ENCODE results near the gene KPTN.

KPTN gene

GRCh38 chr19:47470447-47471195, 13.4 kb downstream of the KPTN start:
- H3K9me3 ChIP-seq (ENCODE audit: control insufficient read depth in 2 of 2, low read length in 2 of 2): no peaks in the 10 kb centered on the region
- no peak overlapping the region for H3K9ac ChIP-seq (ENCODE audit: low read depth in 1 of 2, low read length in 2 of 2)
- H3K27me3 ChIP-seq (ENCODE audit: control insufficient read depth in 2 of 2, insufficient read depth in 2 of 2, low read length in 2 of 2): peaks cover 23 to 31% of the 10 kb centered on the region in 2 donors
- H3K4me1 ChIP-seq (ENCODE audit: control insufficient read depth in 2 of 2, insufficient read depth in 2 of 2, low read length in 2 of 2): no peaks in the 10 kb centered on the region
- no peaks in the 10 kb centered on the region for H3K36me3 ChIP-seq (ENCODE audit: control insufficient read depth in 2 of 2, insufficient read depth in 2 of 2, low read length in 2 of 2)
- no peak overlapping the region for H3K27ac ChIP-seq (ENCODE audit: low read depth in 2 of 2, low read length in 2 of 2)
- no peak overlapping the region for H3K4me3 ChIP-seq (ENCODE audit: low read length in 2 of 2)

GRCh38 chr19:47469719-47470118, 14.3 kb downstream of the KPTN start:
- Histone ChIP-seq H3K36me3 (ENCODE audit: control insufficient read depth in 2 of 2, insufficient read depth in 2 of 2, low read length in 2 of 2) (no peaks in the 10 kb centered on the region), H3K4me1 (ENCODE audit: control insufficient read depth in 2 of 2, insufficient read depth in 2 of 2, low read length in 2 of 2) (no peaks in the 10 kb centered on the region), H3K27ac (ENCODE audit: low read depth in 2 of 2, low read length in 2 of 2) (no peak overlapping the region), H3K4me3 (ENCODE audit: low read length in 2 of 2) (no peak overlapping the region), H3K9ac (ENCODE audit: low read depth in 1 of 2, low read length in 2 of 2) (no peak overlapping the region), H3K9me3 (ENCODE audit: control insufficient read depth in 2 of 2, low read length in 2 of 2) (no peaks in the 10 kb centered on the region), H3K27me3 (ENCODE audit: control insufficient read depth in 2 of 2, insufficient read depth in 2 of 2, low read length in 2 of 2) (peaks cover 23 to 35% of the 10 kb centered on the region in 2 donors)

GRCh38 chr19:47469363-47469700, 14.7 kb downstream of the KPTN start:
- Histone ChIP-seq H3K27me3 (ENCODE audit: control insufficient read depth in 2 of 2, insufficient read depth in 2 of 2, low read length in 2 of 2) (peaks cover 23 to 35% of the 10 kb centered on the region in 2 donors), H3K36me3 (ENCODE audit: control insufficient read depth in 2 of 2, insufficient read depth in 2 of 2, low read length in 2 of 2) (no peaks in the 10 kb centered on the region), H3K9me3 (ENCODE audit: control insufficient read depth in 2 of 2, low read length in 2 of 2) (no peaks in the 10 kb centered on the region), H3K27ac (ENCODE audit: low read depth in 2 of 2, low read length in 2 of 2) (no peak overlapping the region), H3K9ac (ENCODE audit: low read depth in 1 of 2, low read length in 2 of 2) (no peak overlapping the region), H3K4me1 (ENCODE audit: control insufficient read depth in 2 of 2, insufficient read depth in 2 of 2, low read length in 2 of 2) (no peaks in the 10 kb centered on the region), H3K4me3 (ENCODE audit: low read length in 2 of 2) (no peak overlapping the region)

- Histone ChIP-seq H3K9me3 (ENCODE audit: control insufficient read depth in 2 of 2, low read length in 2 of 2) (no peaks in the 10 kb centered on the region), H3K27me3 (ENCODE audit: control insufficient read depth in 2 of 2, insufficient read depth in 2 of 2, low read length in 2 of 2) (peaks cover 23 to 35% of the 10 kb centered on the region in 2 donors), H3K36me3 (ENCODE audit: control insufficient read depth in 2 of 2, insufficient read depth in 2 of 2, low read length in 2 of 2) (no peaks in the 10 kb centered on the region), H3K4me1 (ENCODE audit: control insufficient read depth in 2 of 2, insufficient read depth in 2 of 2, low read length in 2 of 2) (no peaks in the 10 kb centered on the region), H3K27ac (ENCODE audit: low read depth in 2 of 2, low read length in 2 of 2) (no peak overlapping the region), H3K4me3 (ENCODE audit: low read length in 2 of 2) (no peak overlapping the region), H3K9ac (ENCODE audit: low read depth in 1 of 2, low read length in 2 of 2) (no peak overlapping the region)
Measured at GRCh38 chr19:47467914-47468313, 16.1 kb downstream of the KPTN start.

GRCh38 chr19:47465957-47466356, 18.1 kb downstream of the KPTN start:
- H3K27me3 ChIP-seq (ENCODE audit: control insufficient read depth in 2 of 2, insufficient read depth in 2 of 2, low read length in 2 of 2): peaks cover 17 to 27% of the 10 kb centered on the region in 2 donors
- no peaks in the 10 kb centered on the region for H3K36me3 ChIP-seq (ENCODE audit: control insufficient read depth in 2 of 2, insufficient read depth in 2 of 2, low read length in 2 of 2)
- no peak overlapping the region for H3K27ac ChIP-seq (ENCODE audit: low read depth in 2 of 2, low read length in 2 of 2)
- no peaks in the 10 kb centered on the region for H3K9me3 ChIP-seq (ENCODE audit: control insufficient read depth in 2 of 2, low read length in 2 of 2)
- H3K4me3 ChIP-seq (ENCODE audit: low read length in 2 of 2): no peak overlapping the region
- H3K4me1 ChIP-seq (ENCODE audit: control insufficient read depth in 2 of 2, insufficient read depth in 2 of 2, low read length in 2 of 2): no peaks in the 10 kb centered on the region
- no peak overlapping the region for H3K9ac ChIP-seq (ENCODE audit: low read depth in 1 of 2, low read length in 2 of 2)

- Histone ChIP-seq H3K9ac (ENCODE audit: low read depth in 1 of 2, low read length in 2 of 2) (no peak overlapping the region), H3K4me1 (ENCODE audit: control insufficient read depth in 2 of 2, insufficient read depth in 2 of 2, low read length in 2 of 2) (no peaks in the 10 kb centered on the region), H3K36me3 (ENCODE audit: control insufficient read depth in 2 of 2, insufficient read depth in 2 of 2, low read length in 2 of 2) (no peaks in the 10 kb centered on the region), H3K4me3 (ENCODE audit: low read length in 2 of 2) (no peak overlapping the region), H3K27me3 (ENCODE audit: control insufficient read depth in 2 of 2, insufficient read depth in 2 of 2, low read length in 2 of 2) (peaks cover 14 to 20% of the 10 kb centered on the region in 2 donors), H3K27ac (ENCODE audit: low read depth in 2 of 2, low read length in 2 of 2) (no peak overlapping the region), H3K9me3 (ENCODE audit: control insufficient read depth in 2 of 2, low read length in 2 of 2) (no peaks in the 10 kb centered on the region)
Measured at GRCh38 chr19:47464675-47465419, 19.2 kb downstream of the KPTN start.

- H3K36me3 ChIP-seq (ENCODE audit: control insufficient read depth in 2 of 2, insufficient read depth in 2 of 2, low read length in 2 of 2): no peaks in the 10 kb centered on the region
- no peak overlapping the region for H3K9ac ChIP-seq (ENCODE audit: low read depth in 1 of 2, low read length in 2 of 2)
- no peak overlapping the region for H3K4me3 ChIP-seq (ENCODE audit: low read length in 2 of 2)
- no peaks in the 10 kb centered on the region for H3K4me1 ChIP-seq (ENCODE audit: control insufficient read depth in 2 of 2, insufficient read depth in 2 of 2, low read length in 2 of 2)
- H3K27me3 ChIP-seq (ENCODE audit: control insufficient read depth in 2 of 2, insufficient read depth in 2 of 2, low read length in 2 of 2): peaks cover 18 to 33% of the 10 kb centered on the region in 2 donors
- H3K27ac ChIP-seq (ENCODE audit: low read depth in 2 of 2, low read length in 2 of 2): no peak overlapping the region
- no peaks in the 10 kb centered on the region for H3K9me3 ChIP-seq (ENCODE audit: control insufficient read depth in 2 of 2, low read length in 2 of 2)
Measured at GRCh38 chr19:47461876-47462275, 22.1 kb downstream of the KPTN start.

- no peak overlapping the region for H3K27ac ChIP-seq (ENCODE audit: low read depth in 2 of 2, low read length in 2 of 2)
- H3K4me1 ChIP-seq (ENCODE audit: control insufficient read depth in 2 of 2, insufficient read depth in 2 of 2, low read length in 2 of 2): no peaks in the 10 kb centered on the region
- H3K9me3 ChIP-seq (ENCODE audit: control insufficient read depth in 2 of 2, low read length in 2 of 2): peaks cover 9% of the 10 kb centered on the region in 2 donors
- H3K4me3 ChIP-seq (ENCODE audit: low read length in 2 of 2): no peak overlapping the region
- H3K36me3 ChIP-seq (ENCODE audit: control insufficient read depth in 2 of 2, insufficient read depth in 2 of 2, low read length in 2 of 2): no peaks in the 10 kb centered on the region
- H3K9ac ChIP-seq (ENCODE audit: low read depth in 1 of 2, low read length in 2 of 2): no peak overlapping the region
- peaks cover 25 to 47% of the 10 kb centered on the region in 2 donors for H3K27me3 ChIP-seq (ENCODE audit: control insufficient read depth in 2 of 2, insufficient read depth in 2 of 2, low read length in 2 of 2)
Measured at GRCh38 chr19:47459477-47459876, 24.5 kb downstream of the KPTN start.

- Histone ChIP-seq H3K27ac (ENCODE audit: low read depth in 2 of 2, low read length in 2 of 2) (no peak overlapping the region), H3K4me1 (ENCODE audit: control insufficient read depth in 2 of 2, insufficient read depth in 2 of 2, low read length in 2 of 2) (no peaks in the 10 kb centered on the region), H3K9ac (ENCODE audit: low read depth in 1 of 2, low read length in 2 of 2) (no peak overlapping the region), H3K9me3 (ENCODE audit: control insufficient read depth in 2 of 2, low read length in 2 of 2) (peaks cover 9% of the 10 kb centered on the region in 2 donors), H3K36me3 (ENCODE audit: control insufficient read depth in 2 of 2, insufficient read depth in 2 of 2, low read length in 2 of 2) (no peaks in the 10 kb centered on the region), H3K27me3 (ENCODE audit: control insufficient read depth in 2 of 2, insufficient read depth in 2 of 2, low read length in 2 of 2) (peaks cover 25 to 47% of the 10 kb centered on the region in 2 donors), H3K4me3 (ENCODE audit: low read length in 2 of 2) (no peak overlapping the region)
Measured at GRCh38 chr19:47458672-47459071, 25.3 kb downstream of the KPTN start.

GRCh38 chr19:47456721-47457474, 27.1 kb downstream of the KPTN start:
- Histone ChIP-seq H3K4me1 (ENCODE audit: control insufficient read depth in 2 of 2, insufficient read depth in 2 of 2, low read length in 2 of 2) (no peaks in the 10 kb centered on the region), H3K36me3 (ENCODE audit: control insufficient read depth in 2 of 2, insufficient read depth in 2 of 2, low read length in 2 of 2) (no peaks in the 10 kb centered on the region), H3K9ac (ENCODE audit: low read depth in 1 of 2, low read length in 2 of 2) (no peak overlapping the region), H3K27me3 (ENCODE audit: control insufficient read depth in 2 of 2, insufficient read depth in 2 of 2, low read length in 2 of 2) (peaks cover 25 to 49% of the 10 kb centered on the region in 2 donors), H3K4me3 (ENCODE audit: low read length in 2 of 2) (no peak overlapping the region), H3K9me3 (ENCODE audit: control insufficient read depth in 2 of 2, low read length in 2 of 2) (peaks cover 9% of the 10 kb centered on the region in 2 donors), H3K27ac (ENCODE audit: low read depth in 2 of 2, low read length in 2 of 2) (no peak overlapping the region)
